SU-DHL-6 (cell line): Measurements from ENCODE around the gene CPPED1.

Experiments used
- H2AFZ ChIP-seq: fragments of 200-600 bp; sonication (generic); 2 replicates; pipeline ENCODE4 v1.6.1; 2014; ENCODE audit warnings: low read depth, mild to moderate bottlenecking, moderate library complexity, mixed read lengths, antibody characterized with exemption, low read length; ENCODE audit not compliant: severe bottlenecking
- H3F3A ChIP-seq: fragments of 200-600 bp; shearing (Covaris generic); 2 replicates; pipeline ENCODE4 v1.6.0; 2016; ENCODE audit warnings: antibody characterized with exemption, mild to moderate bottlenecking; ENCODE audit not compliant: insufficient read depth
- H3K27ac ChIP-seq: fragments of 200-600 bp; sonication (generic); 2 replicates; pipeline ENCODE4 v1.5.1; 2016; ENCODE audit warnings: low read depth, mild to moderate bottlenecking, low read length, moderate library complexity, mixed read lengths
- H3K27me3 ChIP-seq: fragments of 200-600 bp; sonication (generic), shearing (Covaris generic); 2 replicates; pipeline ENCODE4 v1.6.0; 2014; ENCODE audit warnings: mild to moderate bottlenecking, low read length
- H3K36me3 ChIP-seq: fragments of 200-600 bp; sonication (generic); 2 replicates; pipeline ENCODE4 v1.6.1; 2014; ENCODE audit warnings: mild to moderate bottlenecking, low read length, mixed read lengths
- H3K4me2 ChIP-seq: fragments of 300-600, 200-600 bp; shearing (Covaris generic), sonication (generic); 2 replicates; pipeline ENCODE4 v1.6.0; 2014; ENCODE audit warnings: low read length, low read depth, mild to moderate bottlenecking; ENCODE audit not compliant: poor library complexity, severe bottlenecking
- H3K4me3 ChIP-seq: fragments of 200-600 bp; sonication (generic); 2 replicates; pipeline ENCODE4 v1.5.1; 2014; ENCODE audit warnings: antibody characterized with exemption, low read length, mild to moderate bottlenecking, mixed read lengths; ENCODE audit not compliant: insufficient read depth, poor library complexity, severe bottlenecking
- H3K79me2 ChIP-seq: fragments of 200-600 bp; sonication (generic); 2 replicates; pipeline ENCODE4 v1.6.1; 2014; ENCODE audit warnings: mild to moderate bottlenecking, low read length, moderate library complexity; ENCODE audit not compliant: insufficient read depth
- H3K9ac ChIP-seq: fragments of 200-600 bp; sonication (generic); 2 replicates; pipeline ENCODE4 v1.7.0; 2014; ENCODE audit warnings: mild to moderate bottlenecking, low read length
- H3K9me2 ChIP-seq: fragments of 200-600 bp; sonication (generic); replicated peaks from 2 replicates; pipeline ENCODE4 v1.6.1; 2014; ENCODE audit warnings: low read length; ENCODE audit not compliant: insufficient read depth
- H3K9me3 ChIP-seq: fragments of 200-600 bp; sonication (generic); 2 replicates; pipeline ENCODE4 v1.6.1; 2014; ENCODE audit warnings: low read length, mixed read lengths; ENCODE audit not compliant: insufficient read depth
- H4K20me1 ChIP-seq: fragments of 200-600 bp; sonication (generic); 2 replicates; pipeline ENCODE4 v1.6.1; 2014; ENCODE audit warnings: low read depth, mild to moderate bottlenecking, antibody characterized with exemption, low read length, moderate library complexity, mixed read lengths
- CTCF ChIP-seq: fragments of 200-600 bp; sonication (generic); IDR thresholded peaks from one replicate; pipeline ENCODE4 v1.5.1; 2017; ENCODE audit warnings: antibody characterized with exemption, mild to moderate bottlenecking, low read length, moderate library complexity; ENCODE audit not compliant: insufficient read depth, poor library complexity, severe bottlenecking
- EZH2phosphoT487 ChIP-seq: fragments of 200-600 bp; sonication (generic), shearing (Covaris generic); conservative IDR thresholded peaks from 2 replicates; pipeline ENCODE4 v1.6.1; 2018; ENCODE audit warnings: mild to moderate bottlenecking, antibody characterized with exemption, low read length, moderate library complexity, mixed read lengths

CPPED1 gene

GRCh38 chr16:12780467-12780866, 23.2 kb downstream of the CPPED1 start:
- Histone ChIP-seq H3K79me2 (no peaks in the 10 kb centered on the region), H3K27me3 (no peaks in the 10 kb centered on the region), H3K4me2 (no peak overlapping the region), H3K27ac (no peak overlapping the region), H3F3A (no peaks in the 10 kb centered on the region), H3K9ac (no peak overlapping the region), H2AFZ (no peak overlapping the region), H3K4me3 (no peak overlapping the region), H4K20me1 (no peaks in the 10 kb centered on the region), H3K9me3 (no peaks in the 10 kb centered on the region), H3K9me2 (no peaks in the 10 kb centered on the region), H3K36me3 (no peaks in the 10 kb centered on the region)
- TF ChIP-seq CTCF (no peak), EZH2phosphoT487 (no peak)

DNA sequence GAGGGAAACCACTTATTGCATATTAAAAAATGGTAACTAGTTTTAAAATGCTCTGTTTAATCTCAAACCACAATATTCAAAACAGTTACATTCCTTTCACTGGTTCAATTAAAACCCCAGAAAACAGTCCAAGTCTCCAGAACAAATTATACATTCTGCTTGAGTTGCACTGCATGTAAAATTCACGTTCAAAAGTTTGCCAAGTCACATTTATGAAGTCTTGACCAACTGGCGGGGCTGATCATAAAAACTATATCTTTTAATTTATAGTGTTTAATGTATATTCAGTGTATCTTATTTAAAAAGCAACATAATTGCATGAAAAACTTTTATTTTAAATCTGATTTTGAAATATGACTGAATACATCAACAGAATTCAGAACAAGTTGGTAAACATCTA, 25.0 kb downstream of the CPPED1 start:
- TF ChIP-seq EZH2phosphoT487 (no peak), CTCF (no peak)
- Histone ChIP-seq H2AFZ (no peak overlapping the region), H3K36me3 (no peaks in the 10 kb centered on the region)

GRCh38 chr16:12775656-12776236, 27.9 kb downstream of the CPPED1 start:
- no peaks in the 10 kb centered on the region for H3K79me2 ChIP-seq
- H3K27ac ChIP-seq = no peak overlapping the region
- no peak overlapping the region for H2AFZ ChIP-seq
- H3K4me2 ChIP-seq = no peak overlapping the region
- TF ChIP-seq CTCF (no peak), EZH2phosphoT487 (no peak)
- H3K27me3 ChIP-seq = no peaks in the 10 kb centered on the region
- no peaks in the 10 kb centered on the region for H3K36me3 ChIP-seq
- no peaks in the 10 kb centered on the region for H3K9me3 ChIP-seq
- no peaks in the 10 kb centered on the region for H3F3A ChIP-seq
- no peak overlapping the region for H3K4me3 ChIP-seq
- H3K9me2 ChIP-seq = no peaks in the 10 kb centered on the region
- H4K20me1 ChIP-seq = no peaks in the 10 kb centered on the region
- H3K9ac ChIP-seq = no peak overlapping the region

More for the DNA sequence above, 25.0 kb downstream of the CPPED1 start:
- Histone ChIP-seq H3K4me3 (no peak overlapping the region), H4K20me1 (no peaks in the 10 kb centered on the region), H3K79me2 (no peaks in the 10 kb centered on the region), H3K9me3 (no peaks in the 10 kb centered on the region), H3K9me2 (no peaks in the 10 kb centered on the region), H3K27me3 (no peaks in the 10 kb centered on the region), H3K4me2 (no peak overlapping the region), H3K9ac (no peak overlapping the region), H3F3A (no peaks in the 10 kb centered on the region), H3K27ac (no peak overlapping the region)
